GM10266 (cell line): Measurements from ENCODE around the gene ARID3C.

Experiments
- DNase-seq: peaks from one replicate; pipeline ENCODE4 v3.0.0; 2012; ENCODE audit errors: extremely low spot score
- CTCF ChIP-seq: IDR thresholded peaks from 2 replicates; pipeline ENCODE4 v1.5.1; 2012; ENCODE audit warnings: mild to moderate bottlenecking, low read depth; ENCODE audit not compliant: control insufficient read depth, insufficient read depth; ENCODE audit errors: missing control alignments

The ARID3C gene

GRCh38 chr9:34579104-34579807 is 49.6 kb downstream of the ARID3C start:
- no peak for TF ChIP-seq CTCF
- DNase-seq = no peak

- TF ChIP-seq CTCF = no peak
- DNase-seq = no peak
Observed at GRCh38 chr9:34578241-34579103, 50.4 kb downstream of the ARID3C start.

DNA sequence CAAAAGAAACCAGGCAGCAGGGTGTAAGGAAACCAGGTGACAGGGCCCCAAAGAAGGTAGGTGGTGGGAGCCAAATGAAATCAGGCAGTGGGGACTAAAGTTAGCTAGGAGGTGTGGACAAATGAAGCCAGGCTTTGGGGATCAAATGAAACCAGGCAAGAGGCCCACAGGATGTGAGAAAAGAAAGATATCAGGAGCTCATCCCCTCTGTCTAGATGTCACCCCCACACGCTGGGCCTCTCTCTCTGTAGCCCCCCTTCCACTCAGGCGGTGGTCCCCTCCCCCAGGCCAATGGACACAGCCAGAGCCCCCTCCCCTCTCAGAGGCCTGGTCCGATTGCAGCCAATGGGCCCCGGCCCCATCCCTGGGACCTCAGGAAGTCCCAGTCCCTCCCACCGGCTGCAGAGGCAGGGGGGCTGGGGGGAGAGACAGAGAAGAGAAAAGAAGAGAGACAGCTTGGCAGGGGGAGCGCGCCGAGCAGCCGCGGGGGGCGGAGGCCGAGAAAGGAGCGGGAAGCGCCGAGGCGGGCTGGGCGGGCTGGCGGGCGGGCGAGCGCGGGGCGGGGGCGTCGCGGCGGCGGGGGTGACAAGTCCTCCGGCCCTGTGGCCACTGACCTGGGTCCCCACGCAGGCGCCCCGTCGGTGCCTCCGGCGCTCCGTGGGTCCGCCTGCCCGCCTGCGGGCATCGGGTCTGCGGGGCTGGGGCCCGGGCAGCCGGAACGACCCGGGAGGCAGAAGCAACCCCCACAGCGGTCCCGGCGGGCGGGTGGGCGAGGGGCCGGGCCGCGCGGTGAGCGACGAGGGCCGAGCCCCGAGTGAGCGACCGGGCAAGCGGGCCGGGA is 51.2 kb downstream of the ARID3C start:
- DNase-seq = no peak
- no peak for TF ChIP-seq CTCF

DNA sequence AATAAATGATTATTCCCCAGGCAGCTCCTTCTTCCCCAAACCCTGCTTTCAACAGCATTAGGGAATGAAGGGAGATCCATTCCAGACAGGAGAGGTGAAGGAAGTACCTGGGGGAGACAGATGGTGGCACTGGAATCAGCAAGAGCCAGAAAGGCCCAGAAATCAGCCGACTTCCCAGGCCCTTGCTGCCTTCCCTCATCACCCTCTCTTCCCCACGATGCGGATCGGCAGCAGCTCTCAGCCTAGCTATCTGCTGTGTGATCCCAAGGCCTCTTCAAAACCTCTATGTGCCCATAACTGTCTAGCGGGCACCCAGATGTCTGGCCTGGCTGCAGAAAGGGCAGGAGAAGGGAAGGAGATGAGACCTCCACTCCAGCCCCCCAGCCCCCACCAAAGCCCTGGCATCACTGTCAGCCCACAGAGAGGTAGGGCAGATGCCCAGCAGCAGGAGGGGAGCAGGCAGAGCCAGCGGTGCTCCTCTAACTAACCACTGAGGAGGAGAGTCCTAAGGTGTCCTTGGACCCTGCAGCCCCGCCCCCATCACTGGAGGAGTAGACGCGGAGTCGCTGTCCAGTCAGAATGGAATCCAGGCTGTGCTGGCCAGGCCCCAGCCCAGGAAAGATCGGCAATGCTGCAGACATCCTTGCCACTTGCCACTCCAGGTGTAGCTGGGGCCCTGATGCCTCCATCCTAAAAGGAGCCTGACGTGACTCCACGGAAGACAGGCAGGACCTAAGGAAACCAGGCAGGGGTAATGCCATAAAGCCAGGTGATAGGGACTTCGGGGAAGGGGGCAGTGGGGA is 52.1 kb downstream of the ARID3C start:
- DNase-seq = no peak

DNA sequence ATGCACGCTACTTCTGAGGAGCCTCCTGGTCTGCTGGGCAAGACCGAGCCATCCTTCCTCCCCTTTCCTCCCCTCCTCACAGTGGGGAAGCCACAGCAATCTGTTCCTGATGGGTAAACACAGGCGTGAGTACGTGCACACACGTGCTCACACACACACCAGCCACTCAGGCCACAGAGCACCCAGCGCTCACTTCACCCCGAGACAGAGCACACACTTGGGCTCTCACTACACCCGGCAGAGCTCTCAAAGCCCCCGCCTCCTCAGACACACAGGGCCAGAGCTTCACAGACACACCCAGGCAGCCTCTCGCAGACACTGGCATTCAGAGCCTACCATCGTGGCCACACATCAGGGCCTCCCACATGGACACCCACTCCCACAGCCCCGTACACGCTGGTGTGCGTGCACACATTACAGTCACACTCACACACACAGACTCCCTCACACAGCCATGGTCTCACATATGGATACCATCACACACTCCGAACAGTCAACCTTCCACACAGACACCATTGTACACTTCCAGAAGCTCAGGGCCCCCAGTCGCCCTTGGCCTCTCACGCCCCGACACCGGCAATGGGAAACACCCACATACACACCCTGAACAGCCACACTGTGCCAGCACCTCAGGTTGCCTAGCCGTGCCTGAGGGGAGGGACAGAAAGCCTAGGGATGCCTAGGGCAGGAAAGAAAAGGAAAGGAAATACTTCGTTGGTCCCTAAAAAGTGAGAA is 52.8 kb downstream of the ARID3C start:
- DNase-seq = no peak
- no peak for TF ChIP-seq CTCF

More for the DNA sequence above, 52.1 kb downstream of the ARID3C start:
- TF ChIP-seq CTCF = no peak

- DNase-seq = no peak
- no peak for TF ChIP-seq CTCF
Observed at GRCh38 chr9:34575241-34575640, 53.6 kb downstream of the ARID3C start.
